Measurements from ENCODE around the gene JMJD8.

Gene JMJD8

DNA sequence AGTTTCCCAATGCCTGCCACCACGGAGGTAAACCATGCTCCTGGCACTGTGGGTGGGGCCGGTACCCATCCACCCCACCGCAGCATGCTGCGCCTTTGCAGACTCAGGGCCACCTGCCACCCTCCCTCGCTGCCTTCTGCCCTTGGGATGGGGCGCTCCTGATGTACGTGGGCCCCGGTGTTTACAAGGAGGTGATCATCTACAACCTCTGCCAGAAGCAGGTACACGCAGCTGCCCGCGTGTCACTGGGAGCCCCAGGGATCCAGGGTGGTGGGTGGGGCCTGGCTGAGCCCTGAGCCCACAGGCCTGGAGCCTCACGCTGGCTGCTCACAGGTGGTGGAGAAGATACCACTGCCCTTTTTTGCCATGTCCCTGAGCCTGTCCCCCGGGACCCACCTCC is 17.6 kb downstream of the JMJD8 start:
- in situ Hi-C loops (cut with HindIII; ENCODE audit: low sequenced_read_pairs): no loop called here

DNA sequence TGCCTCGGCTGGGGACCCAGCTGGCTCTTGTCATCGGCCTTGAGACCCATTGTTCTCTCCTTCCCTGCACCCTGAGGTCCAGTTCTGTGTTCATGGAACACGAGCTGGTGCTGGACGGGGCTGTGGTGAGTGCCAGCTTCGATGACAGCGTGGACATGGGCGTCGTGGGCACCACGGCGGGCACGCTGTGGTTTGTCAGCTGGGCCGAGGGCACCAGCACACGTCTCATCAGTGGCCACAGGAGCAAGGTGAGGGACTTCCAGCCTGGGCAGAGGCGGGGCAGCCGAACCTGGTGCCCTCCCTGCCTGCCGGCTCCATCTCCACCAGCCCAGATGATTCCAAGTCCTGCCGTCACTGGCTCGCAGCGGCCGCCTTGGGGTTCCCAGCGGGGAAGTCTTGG is 21.5 kb downstream of the JMJD8 start:
- in situ Hi-C loops (cut with HindIII; ENCODE audit: low sequenced_read_pairs): no loop called here

DNA sequence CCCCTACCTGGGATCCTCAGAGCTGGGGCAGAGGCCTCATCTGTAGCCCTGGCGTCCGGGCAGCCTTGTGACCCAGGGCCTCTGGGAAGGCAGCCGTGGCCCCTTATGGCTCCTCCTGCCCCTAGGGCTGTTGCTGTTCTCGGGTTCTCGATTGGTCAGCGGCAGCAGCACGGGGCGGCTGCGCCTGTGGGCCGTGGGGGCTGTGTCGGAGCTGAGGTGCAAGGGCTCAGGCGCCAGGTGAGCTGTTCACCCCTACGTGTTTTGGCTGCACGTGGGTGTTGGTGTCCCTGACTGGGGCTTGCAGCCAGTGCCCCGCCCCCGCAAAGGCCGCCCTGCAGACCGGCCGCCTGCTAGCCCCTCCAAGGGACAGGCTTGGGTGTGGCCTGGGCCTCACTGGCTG is 22.0 kb downstream of the JMJD8 start:
- in situ Hi-C loops (cut with HindIII; ENCODE audit: low sequenced_read_pairs): no loop called here

DNA sequence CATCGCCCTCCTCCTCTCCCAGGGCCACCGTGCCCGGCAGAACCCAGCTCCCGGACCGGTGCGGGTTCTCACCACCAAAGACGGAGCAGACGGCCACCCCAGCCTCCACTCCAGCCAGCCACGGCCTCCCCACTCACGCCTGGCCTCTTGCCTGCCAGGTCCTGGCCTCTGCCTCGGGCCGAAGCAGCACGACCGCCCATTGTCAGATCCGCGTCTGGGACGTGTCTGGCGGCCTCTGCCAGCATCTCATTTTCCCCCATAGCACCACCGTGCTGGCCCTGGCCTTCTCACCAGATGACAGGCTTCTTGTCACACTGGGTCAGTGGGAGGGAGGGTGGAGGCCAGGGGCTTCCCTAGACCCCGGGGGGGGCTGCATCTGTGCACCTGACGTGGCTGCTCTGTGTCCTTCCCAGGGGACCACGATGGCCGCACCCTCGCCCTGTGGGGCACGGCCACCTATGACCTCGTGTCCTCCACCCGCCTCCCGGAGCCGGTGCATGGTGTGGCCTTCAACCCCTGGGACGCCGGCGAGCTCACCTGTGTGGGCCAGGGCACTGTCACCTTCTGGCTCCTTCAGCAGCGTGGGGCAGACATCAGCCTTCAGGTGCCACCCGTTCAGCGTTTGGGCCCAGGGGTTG is 22.8 kb downstream of the JMJD8 start:
- in situ Hi-C loops (cut with HindIII; ENCODE audit: low sequenced_read_pairs): no loop called here

DNA sequence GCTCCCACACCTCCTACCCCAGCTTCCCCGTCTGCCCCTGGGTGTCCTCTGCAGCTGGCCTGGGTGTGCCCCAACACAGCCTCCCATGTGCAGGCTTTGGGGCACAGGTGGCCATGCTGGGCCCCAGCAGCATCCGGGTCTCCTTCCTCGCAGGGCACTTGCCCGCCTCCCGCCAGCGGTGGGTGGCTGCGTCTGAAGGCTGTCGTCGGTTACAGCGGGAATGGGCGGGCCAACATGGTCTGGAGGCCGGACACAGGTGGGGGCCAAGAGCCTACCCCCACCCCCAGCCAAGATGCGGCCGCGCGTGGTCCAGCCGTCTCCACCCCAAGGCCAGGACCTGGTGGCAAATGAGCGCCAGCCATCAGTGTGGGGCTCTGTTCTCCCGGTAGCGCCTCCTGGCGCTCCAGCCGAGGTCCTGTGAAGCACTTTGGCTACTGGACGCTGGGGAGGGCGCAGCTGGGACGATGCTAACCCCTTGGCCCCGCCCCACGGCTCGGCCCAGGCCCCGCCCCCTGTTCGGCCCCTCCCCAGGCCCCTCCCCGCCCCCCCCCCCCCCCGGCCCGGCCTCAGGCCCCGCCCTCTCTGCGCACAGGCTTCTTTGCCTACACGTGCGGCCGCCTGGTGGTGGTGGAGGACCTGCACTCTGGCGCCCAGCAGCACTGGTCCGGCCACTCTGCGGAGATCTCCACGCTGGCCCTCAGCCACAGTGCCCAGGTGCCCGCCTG is 23.5 kb downstream of the JMJD8 start:
- in situ Hi-C loops (cut with HindIII; ENCODE audit: low sequenced_read_pairs): no loop called here

DNA sequence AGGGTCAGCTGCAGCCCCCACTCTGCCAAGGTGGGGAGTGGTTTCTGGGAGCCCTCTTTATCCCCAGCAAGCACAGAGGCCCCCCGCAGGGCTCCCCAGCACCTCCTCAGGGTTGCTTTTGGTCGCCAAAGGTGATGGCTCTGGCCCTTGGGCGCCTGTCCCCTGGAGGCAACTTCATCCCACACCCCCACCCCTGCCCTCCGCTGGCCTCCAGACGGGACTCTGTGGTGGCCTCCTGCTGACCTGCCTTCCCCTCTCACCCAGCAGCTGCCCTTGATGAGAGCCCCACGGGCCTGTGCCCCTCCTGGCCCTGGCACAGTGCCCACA is 24.0 kb downstream of the JMJD8 start:
- in situ Hi-C loops (cut with HindIII; ENCODE audit: low sequenced_read_pairs): no loop called here

DNA sequence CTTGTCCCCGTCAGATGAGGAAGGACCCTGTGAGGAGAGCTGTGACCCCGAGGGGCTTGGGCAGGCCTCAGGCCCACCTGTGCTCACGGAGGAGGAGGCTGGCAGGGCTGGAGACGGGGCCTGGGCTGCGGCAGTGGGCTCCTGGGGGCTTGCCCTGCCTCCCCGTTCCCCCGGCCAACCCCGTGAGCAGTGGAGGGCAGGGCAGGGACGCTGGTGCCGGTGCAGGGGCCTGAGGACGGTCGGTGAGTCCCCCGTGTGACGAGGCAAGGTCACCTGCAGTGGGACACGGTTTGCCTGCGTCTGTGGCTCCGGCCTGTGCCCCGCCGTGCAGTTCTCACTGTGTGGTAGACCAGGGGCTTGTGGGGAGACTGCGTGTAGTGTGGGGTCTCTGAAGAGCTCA is 24.5 kb downstream of the JMJD8 start:
- in situ Hi-C loops (cut with HindIII; ENCODE audit: low sequenced_read_pairs): loop anchor here (10.0 kb wide), 1 partner anchor 55 kb away; the partner anchor contains the start of gene METRN

DNA sequence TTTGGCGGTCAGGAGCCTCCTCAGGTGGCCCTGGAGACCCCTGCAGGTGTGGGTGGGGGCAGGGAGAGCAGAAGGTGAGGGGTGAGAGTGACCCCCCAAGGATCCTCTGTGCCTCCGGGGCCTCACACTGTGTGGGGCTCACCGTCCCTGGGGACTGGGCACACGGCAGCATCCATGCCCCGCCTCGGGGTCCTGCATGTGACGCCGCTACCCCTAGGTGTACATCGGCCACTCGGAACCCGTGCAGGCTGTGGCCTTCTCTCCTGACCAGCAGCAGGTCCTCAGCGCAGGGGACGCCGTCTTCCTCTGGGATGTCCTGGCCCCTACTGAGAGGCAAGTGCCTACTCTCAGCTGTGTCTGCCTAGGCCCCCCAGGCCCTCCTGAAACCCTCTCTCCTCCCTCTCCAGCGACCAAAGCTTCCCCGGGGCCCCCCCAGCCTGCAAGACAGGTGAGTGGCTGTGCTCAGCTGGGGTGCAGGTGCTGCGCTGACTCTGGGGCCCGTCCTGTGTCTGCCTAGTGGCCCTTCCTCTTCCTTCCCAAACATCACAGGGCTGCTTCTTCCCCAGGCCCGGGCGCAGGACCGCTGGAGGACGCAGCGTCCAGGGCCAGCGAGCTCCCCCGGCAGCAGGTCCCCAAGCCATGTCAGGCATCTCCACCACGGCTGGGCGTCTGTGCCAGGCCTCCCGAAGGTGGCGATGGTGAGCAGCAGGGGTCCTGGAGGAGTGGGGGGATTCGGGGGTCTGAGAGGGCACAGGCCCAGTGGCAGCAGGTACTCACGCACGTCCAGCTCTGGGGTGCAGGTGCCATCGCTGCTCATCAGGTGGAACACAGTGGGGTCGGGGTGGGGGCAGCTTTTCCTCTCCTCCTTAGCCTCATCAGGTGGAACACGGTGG is 25.2 kb downstream of the JMJD8 start:
- in situ Hi-C loops (cut with HindIII; ENCODE audit: low sequenced_read_pairs): loop anchor here (10.0 kb wide), 1 partner anchor 56 kb away; the partner anchor contains the start of gene METRN

DNA sequence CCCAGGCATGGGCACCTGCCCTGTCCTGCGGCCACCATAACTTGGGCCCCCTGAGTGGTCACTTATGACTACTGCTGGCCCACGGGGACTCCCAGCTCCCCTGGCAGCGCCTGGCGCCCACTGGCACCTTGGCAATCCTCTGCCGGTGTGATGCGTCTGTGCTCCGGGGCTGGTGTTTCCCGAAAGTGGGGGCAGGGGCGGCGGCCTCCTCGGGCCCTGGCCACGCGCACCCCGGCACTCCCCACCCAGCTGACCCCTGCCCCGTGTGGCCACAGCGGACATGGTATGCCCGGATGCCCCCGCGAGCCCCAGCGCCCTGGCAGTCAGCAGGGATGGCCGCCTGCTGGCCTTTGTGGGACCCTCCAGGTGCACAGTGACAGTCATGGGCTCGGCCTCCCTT is 26.6 kb downstream of the JMJD8 start:
- in situ Hi-C loops (cut with HindIII; ENCODE audit: low sequenced_read_pairs): loop anchor here (10.0 kb wide), 1 partner anchor 57 kb away; the partner anchor contains the start of gene METRN

DNA sequence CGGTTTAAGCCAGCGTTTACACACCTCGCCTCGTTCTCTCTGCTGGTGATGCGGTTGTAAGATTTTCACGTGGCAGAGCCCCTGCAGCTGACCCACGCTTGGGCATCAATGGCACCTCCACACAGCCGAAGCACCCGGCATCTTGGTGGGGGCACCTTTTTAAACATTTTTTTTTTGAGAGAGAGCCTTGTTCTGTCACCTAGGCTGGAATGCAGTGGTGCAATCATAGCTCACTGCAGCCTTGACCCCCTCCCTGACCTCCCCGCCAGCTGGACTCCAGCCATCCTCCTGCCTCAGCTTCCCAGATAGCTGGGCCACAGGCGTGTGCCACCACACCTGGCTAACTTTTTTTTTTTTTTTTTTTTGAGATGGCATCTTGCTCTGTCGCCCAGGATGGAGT is 30.1 kb downstream of the JMJD8 start:
- in situ Hi-C loops (cut with HindIII; ENCODE audit: low sequenced_read_pairs): loop anchor here (10.0 kb wide), 1 partner anchor 61 kb away; the partner anchor contains the start of gene METRN

DNA sequence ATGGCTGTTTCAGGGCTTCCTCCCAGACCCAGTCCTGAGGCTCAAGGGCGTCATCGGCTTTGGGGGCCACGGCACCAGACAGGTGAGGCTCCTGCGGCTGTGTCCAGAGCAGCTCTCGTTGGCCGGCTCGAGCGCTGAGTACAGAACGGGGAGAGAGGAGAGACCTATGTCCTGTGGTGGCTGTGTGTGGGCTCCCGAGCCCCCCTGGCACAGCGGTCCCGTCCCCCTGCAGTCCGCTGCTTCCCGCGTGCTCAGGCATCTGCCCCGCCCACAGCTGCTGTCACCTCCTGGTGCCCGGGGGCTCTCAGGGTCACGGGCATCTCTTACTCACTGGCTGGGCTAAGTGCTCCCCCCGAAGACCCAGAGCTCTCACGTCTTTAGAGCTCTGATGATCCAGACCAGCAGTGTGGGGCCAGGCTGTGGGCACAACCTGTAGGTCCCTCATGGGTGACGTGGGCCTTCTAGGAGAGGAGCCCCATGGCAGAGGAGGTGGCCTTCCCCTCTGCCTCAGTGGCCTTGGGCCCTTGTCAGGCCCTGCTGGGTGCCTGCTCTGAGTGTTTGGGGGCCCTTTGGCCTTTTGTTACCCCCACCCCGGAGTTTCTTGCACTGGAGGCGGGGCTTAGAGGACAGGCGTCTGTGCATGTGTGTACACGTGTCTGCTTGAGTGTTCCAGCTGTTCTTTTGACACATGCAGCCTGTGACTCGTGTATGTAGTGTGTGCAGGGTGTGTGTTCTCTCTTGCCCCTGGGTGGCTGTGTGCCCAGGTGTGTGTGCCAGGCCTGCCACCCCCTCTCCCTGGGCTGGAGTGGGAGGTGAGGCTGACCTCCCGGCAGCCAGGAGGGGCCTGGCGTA is 31.5 kb downstream of the JMJD8 start:
- in situ Hi-C loops (cut with HindIII; ENCODE audit: low sequenced_read_pairs): loop anchor here (10.0 kb wide), 1 partner anchor 62 kb away; the partner anchor contains the start of gene METRN

DNA sequence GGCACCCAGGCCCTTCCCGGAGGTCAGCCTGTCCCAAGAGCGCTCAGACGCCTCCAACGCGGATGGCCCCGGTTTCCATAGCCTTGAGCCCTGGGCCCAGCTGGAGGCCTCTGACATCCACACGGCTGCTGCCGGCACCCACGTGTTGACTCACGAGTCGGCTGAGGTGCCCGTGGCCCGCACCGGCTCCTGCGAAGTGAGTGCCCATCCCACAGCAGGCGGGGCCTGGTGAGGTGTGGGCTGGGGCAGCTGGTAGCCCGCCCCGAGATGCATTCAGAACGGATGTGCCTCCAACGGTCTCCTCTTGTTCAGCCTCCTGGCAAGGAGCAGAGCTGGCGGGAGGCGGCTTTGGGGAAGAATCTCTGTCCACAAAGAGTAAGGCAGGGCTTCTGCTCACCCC is 32.3 kb downstream of the JMJD8 start:
- in situ Hi-C loops (cut with HindIII; ENCODE audit: low sequenced_read_pairs): loop anchor here (10.0 kb wide), 1 partner anchor 63 kb away; the partner anchor contains the start of gene METRN

DNA sequence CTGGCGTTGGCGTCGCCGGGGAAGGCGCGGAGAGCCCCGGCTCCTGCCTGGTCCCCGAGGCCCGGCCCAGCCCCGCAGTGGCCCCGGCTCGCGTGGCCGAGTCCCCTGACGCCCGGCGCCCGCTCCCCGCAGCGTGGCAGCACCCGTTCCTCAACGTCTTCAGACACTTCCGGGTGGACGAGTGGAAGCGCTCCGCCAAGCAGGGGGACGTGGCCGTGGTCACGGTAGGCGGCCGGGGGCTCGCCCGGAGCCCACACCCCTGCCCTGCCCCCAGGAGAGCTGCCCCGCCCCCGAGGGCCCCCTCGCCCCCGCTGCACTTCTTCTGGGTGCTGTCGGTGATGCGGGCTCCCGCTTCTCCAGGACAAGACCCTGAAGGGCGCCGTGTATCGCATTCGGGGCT is 34.5 kb downstream of the JMJD8 start:
- in situ Hi-C loops (cut with HindIII; ENCODE audit: low sequenced_read_pairs): loop anchor here (10.0 to 25.0 kb wide), 2 partner anchors 65 to 112 kb away; partner anchors contain the start of genes CAPN15 and METRN

DNA sequence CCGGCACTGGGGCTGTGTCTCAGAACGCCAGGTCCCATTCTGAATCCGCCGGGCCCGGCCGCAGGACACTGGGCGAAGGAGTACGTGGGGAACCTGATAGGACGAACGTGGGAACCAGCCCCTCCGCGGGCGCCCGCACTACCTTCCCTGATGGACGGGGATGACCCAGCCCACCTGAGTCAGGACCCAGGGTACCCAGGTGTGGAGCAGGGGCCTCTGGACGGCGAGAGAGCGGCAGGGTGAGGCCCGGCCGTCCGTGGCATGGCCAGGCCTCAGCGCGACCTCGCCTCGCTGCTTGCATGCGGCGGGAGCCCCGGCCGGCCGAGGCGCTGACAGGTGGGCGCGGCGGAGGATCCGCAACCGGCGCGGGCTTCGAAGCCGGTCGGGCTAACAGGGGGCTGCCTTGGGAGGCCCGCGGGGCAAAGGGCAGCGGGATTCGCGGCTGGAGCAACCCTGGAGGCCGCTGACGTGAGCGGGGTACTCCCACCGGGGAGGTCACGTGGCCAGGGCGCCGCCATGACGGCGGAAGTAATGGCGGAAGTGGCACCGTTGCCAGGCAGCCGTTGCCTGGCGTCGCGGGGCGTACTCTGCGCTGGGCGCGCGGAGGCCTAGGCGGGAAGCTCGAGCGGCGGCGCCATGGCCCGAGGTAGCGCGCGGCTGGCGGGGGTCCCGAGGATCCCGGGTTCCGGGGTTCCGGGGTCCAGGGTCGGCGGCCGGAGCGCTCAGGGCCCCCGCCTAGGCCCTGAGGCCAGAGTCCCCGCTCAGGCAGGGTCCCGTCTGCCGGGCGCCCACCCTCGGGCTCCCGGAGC is 35.1 kb downstream of the JMJD8 start, which contains the start of gene WDR90:
Gene WDR90, plus strand, starts transcription at position 585 of the 809 bp plus-strand sequence. Its CDS starts 52 bp downstream, at position 637.
- in situ Hi-C loops (cut with HindIII; ENCODE audit: low sequenced_read_pairs): loop anchor here (25.0 kb wide), 1 partner anchor 112 kb away; the partner anchor contains the start of gene CAPN15

DNA sequence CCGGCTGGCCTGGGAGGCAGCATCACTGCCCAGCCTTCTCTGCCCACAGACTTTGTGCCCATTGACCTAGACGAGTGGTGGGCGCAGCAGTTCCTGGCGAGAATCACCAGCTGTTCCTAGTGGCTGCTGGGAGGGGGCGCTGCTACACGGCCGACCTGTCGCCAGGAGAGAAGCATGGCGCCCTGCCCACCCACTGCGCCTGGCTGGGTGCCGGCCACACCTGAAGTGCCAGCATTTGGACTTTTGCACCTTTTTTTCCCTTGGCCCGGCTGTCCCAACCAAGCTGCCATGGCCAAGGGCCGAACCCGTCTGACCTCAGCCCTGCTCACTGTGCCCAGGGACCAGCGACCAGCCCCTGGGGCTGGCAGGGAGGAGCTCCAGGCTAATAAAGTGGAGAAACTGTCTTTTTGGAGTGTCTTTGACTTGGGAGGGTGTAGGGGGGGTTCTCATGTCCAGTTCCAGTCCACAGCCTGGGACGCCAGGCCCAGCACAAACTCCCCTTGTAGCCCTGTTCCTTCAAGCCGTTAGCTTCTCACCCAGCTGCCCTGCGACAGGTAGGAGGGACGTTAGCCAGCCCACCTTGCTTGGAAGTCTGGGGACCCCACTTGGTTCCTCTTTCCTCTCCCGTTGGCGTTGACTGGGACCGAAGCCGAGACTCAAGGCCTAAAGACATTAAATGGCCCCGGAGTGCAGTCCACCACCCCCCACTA is 35.9 kb downstream of the JMJD8 start:
- in situ Hi-C loops (cut with HindIII; ENCODE audit: low sequenced_read_pairs): loop anchor here (25.0 kb wide), 1 partner anchor 111 kb away; the partner anchor contains the start of gene CAPN15

DNA sequence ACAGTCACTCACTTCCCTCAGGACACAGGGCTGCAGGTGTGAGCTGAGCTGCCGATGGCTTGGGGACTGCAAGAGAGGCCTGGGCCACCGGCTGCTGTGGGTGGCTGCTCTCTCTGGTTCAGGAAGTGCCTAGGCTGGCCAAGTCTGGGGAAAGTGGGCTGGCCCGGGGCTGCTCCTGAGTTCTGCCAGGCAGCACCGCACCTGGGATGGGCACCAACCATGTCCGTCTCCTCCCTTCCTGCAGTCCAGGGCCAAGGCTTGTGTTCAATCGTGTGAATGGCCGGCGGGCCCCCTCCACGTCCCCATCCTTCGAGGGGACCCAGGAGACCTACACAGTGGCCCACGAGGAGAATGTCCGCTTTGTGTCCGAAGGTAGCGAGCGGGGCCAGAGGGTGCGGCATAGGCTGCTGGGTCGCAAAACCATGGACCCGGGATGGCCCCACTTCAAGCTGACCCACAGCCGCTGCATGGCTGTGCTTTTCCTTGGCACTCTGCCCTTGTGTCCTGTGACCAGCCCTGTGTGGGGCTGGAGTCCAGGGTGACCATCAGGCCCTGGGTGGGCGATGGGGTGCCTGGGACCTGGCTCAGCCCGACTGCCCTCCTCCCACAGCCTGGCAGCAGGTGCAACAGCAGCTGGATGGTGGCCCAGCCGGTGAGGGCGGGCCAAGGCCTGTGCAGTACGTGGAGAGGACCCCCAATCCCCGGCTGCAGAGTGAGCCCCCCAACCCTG is 36.8 kb downstream of the JMJD8 start:
- in situ Hi-C loops (cut with HindIII; ENCODE audit: low sequenced_read_pairs): loop anchor here (25.0 kb wide), 1 partner anchor 110 kb away; the partner anchor contains the start of gene CAPN15

DNA sequence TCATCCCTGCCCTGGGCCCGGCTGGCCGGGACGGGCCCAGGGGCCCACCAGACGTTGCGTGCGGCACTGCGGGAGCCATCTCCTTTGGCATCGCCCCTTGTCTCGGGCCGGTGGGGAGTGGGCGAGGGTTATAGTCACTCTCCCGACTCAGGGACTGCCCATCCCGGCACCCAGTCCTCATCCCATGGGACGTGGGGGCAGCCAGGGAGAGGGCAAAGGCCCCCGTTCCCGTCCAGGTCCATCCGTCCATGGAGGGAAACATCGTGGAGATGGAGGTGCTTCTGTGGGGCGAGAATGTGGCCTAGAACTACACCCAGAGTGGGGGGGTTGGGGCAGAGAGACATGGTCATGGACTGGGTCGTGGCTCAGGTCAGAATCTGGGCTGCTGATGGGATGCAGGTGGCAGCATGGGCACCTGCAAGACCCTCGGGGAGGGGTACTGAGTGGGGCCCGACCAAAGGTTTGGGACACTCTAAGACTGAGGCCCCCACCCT is 37.4 kb downstream of the JMJD8 start:
- in situ Hi-C loops (cut with HindIII; ENCODE audit: low sequenced_read_pairs): loop anchor here (25.0 kb wide), 1 partner anchor 109 kb away; the partner anchor contains the start of gene CAPN15

Measured in endothelial cell of hepatic sinusoid (primary cell).